MM.1S (cell line): Measurements from ENCODE around the gene MPDZ.
"Not testable (repeated sequence)": the region's sequence is repeated elsewhere in the genome, so short reads cannot be mapped to it uniquely, and the experiment has no call there.

ENCODE experiments used
- DNase-seq: peaks from one replicate; pipeline ENCODE4 v3.0.0-alpha.2; 2015
- H2AFZ ChIP-seq: fragments of 300-600 bp; sonication (generic); 2 replicates; pipeline ENCODE4 v1.6.0; 2016; ENCODE audit warnings: antibody characterized with exemption, low read length
- H3F3A ChIP-seq: fragments of 300-600 bp; sonication (generic); 2 replicates; pipeline ENCODE4 v1.6.1; 2016; ENCODE audit warnings: mild to moderate bottlenecking, antibody characterized with exemption, low read length, moderate library complexity, mixed read lengths; ENCODE audit not compliant: insufficient read depth
- H3K27ac ChIP-seq: fragments of 300-600 bp; sonication (generic); 2 replicates; pipeline ENCODE4 v1.5.1; 2016; ENCODE audit warnings: mild to moderate bottlenecking, low read length
- H3K27me3 ChIP-seq: fragments of 300-600 bp; sonication (generic); replicated peaks from 2 replicates; pipeline ENCODE4 v1.6.0; 2016; ENCODE audit warnings: low read length; ENCODE audit not compliant: insufficient read depth
- H3K36me3 ChIP-seq: fragments of 300-600 bp; sonication (generic); replicated peaks from 2 replicates; pipeline ENCODE4 v1.6.1; 2016; ENCODE audit warnings: mild to moderate bottlenecking, low read length, mixed read lengths; ENCODE audit not compliant: insufficient read depth
- H3K4me1 ChIP-seq: fragments of 300-600 bp; sonication (generic); 2 replicates; pipeline ENCODE4 v1.6.1; 2016; ENCODE audit warnings: low read length, mixed read lengths
- H3K4me2 ChIP-seq: fragments of 300-600 bp; sonication (generic); 2 replicates; pipeline ENCODE4 v1.6.0; 2016; ENCODE audit warnings: low read depth, low read length
- H3K4me3 ChIP-seq: fragments of 300-600 bp; sonication (generic); 2 replicates; pipeline ENCODE4 v1.5.1; 2016; ENCODE audit warnings: low read length, mixed read lengths
- H3K79me2 ChIP-seq: fragments of 300-600 bp; sonication (generic); 2 replicates; pipeline ENCODE4 v1.6.1; 2016; ENCODE audit warnings: mixed run types, low read length, mixed read lengths
- H3K9ac ChIP-seq: fragments of 300-600 bp; sonication (generic); 2 replicates; pipeline ENCODE4 v1.6.1; 2016; ENCODE audit warnings: low read length, mixed read lengths
- H3K9me2 ChIP-seq: fragments of 300-600 bp; sonication (generic); replicated peaks from 2 replicates; pipeline ENCODE4 v1.6.1; 2016; ENCODE audit warnings: mild to moderate bottlenecking, low read length, mixed read lengths; ENCODE audit not compliant: insufficient read depth
- H3K9me3 ChIP-seq: fragments of 300-600 bp; sonication (generic); replicated peaks from 2 replicates; pipeline ENCODE4 v1.6.1; 2016; ENCODE audit warnings: mild to moderate bottlenecking, low read length, mixed read lengths; ENCODE audit not compliant: insufficient read depth
- H4K20me1 ChIP-seq: fragments of 300-600 bp; sonication (generic); 2 replicates; pipeline ENCODE4 v1.6.1; 2016; ENCODE audit warnings: mild to moderate bottlenecking, low read length, moderate library complexity, mixed read lengths; ENCODE audit not compliant: insufficient read depth
- CTCF ChIP-seq: fragments of 300-600 bp; sonication (generic); IDR thresholded peaks from 2 replicates; pipeline ENCODE4 v1.5.1; 2016; ENCODE audit warnings: antibody characterized with exemption, low read length, mixed read lengths
- EZH2 ChIP-seq: fragments of 300-600 bp; sonication (generic); optimal IDR thresholded peaks from 2 replicates; pipeline ENCODE3; 2017; ENCODE audit warnings: low read depth, mild to moderate bottlenecking, antibody characterized with exemption, low read length, mixed read lengths
- EZH2phosphoT487 ChIP-seq: fragments of 300-600 bp; sonication (generic); IDR thresholded peaks from 2 replicates; pipeline ENCODE4 v1.6.1; 2018; ENCODE audit warnings: antibody characterized with exemption, low read length

Gene MPDZ

GRCh38 chr9:13239208-13239607 lies 40.3 kb downstream of the MPDZ start:
- Histone ChIP-seq H3F3A (no peaks in the 10 kb centered on the region), H3K4me2 (no peak overlapping the region), H3K36me3 (no peaks in the 10 kb centered on the region), H3K9me2 (no peaks in the 10 kb centered on the region), H4K20me1 (no peaks in the 10 kb centered on the region), H3K27me3 (no peaks in the 10 kb centered on the region), H3K4me1 (no peaks in the 10 kb centered on the region), H3K27ac (no peak overlapping the region), H3K9me3 (no peaks in the 10 kb centered on the region), H3K79me2 (no peaks in the 10 kb centered on the region), H3K9ac (no peak overlapping the region), H3K4me3 (no peak overlapping the region), H2AFZ (no peak overlapping the region)
- TF ChIP-seq CTCF = no peak
- TF ChIP-seq EZH2phosphoT487 = no peak
- no peak for TF ChIP-seq EZH2
- DNase-seq = no peak

DNA sequence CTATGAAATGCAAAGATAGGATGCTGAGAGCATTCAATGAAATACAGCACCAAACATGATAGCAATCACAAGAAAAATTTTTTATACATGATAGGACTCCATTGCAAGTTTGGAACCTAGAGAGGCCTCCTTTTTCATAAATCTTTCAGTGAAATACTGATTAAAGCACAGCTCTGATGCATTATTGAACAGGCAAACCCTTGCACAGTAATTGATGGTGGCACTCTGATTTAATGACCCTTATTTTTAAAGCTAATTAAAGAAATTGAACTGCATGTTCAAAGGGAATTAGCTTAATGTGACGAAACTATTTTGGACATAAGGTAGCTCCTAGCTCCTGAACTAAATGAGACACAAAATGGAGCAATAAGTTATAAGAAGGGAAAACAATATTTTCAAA lies 44.6 kb downstream of the MPDZ start:
- H2AFZ ChIP-seq = no peak overlapping the region
- H3K9ac ChIP-seq = no peak overlapping the region
- H3K9me2 ChIP-seq = no peaks in the 10 kb centered on the region
- H3K4me1 ChIP-seq = no peaks in the 10 kb centered on the region
- no peaks in the 10 kb centered on the region for H3F3A ChIP-seq
- H3K4me3 ChIP-seq = no peak overlapping the region
- H3K36me3 ChIP-seq = no peaks in the 10 kb centered on the region
- H3K27me3 ChIP-seq = no peaks in the 10 kb centered on the region
- H3K79me2 ChIP-seq = no peaks in the 10 kb centered on the region
- H4K20me1 ChIP-seq = no peaks in the 10 kb centered on the region
- H3K27ac ChIP-seq = no peak overlapping the region
- DNase-seq = no peak
- TF ChIP-seq CTCF = no peak
- H3K9me3 ChIP-seq = no peaks in the 10 kb centered on the region
- H3K4me2 ChIP-seq = no peak overlapping the region

- Histone ChIP-seq H4K20me1 (no peaks in the 10 kb centered on the region), H3K9ac (no peak overlapping the region), H3K36me3 (no peaks in the 10 kb centered on the region), H3K9me2 (no peaks in the 10 kb centered on the region), H3K27me3 (no peaks in the 10 kb centered on the region), H3K27ac (no peak overlapping the region), H3K79me2 (no peaks in the 10 kb centered on the region), H3K4me2 (no peak overlapping the region), H3K9me3 (no peaks in the 10 kb centered on the region), H2AFZ (no peak overlapping the region), H3K4me1 (no peaks in the 10 kb centered on the region), H3K4me3 (no peak overlapping the region), H3F3A (no peaks in the 10 kb centered on the region)
- no peak for DNase-seq
- TF ChIP-seq EZH2phosphoT487 (no peak), EZH2 (no peak), CTCF (no peak)
Observed at GRCh38 chr9:13228431-13228830, 51.1 kb downstream of the MPDZ start.

DNA sequence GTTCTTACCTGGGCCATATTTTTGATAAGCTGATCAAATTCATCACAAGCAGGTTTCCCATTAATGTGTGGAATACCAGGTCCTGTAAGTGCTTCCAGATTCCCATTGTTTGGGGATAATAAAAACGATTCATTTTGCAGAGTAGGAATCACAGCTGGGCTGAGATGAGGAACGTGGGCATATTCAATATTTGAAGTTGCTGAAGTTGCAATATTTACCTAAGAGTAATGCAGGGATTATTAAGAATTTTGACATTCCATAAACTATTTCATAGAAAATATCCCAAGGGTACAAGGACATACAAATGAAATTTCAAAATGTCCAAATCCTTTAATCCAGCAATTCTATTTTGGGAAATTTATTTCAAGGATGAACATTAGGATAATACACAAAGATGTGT lies 55.1 kb downstream of the MPDZ start:
- H3K27ac ChIP-seq = no peak overlapping the region
- H3K27me3 ChIP-seq = no peaks in the 10 kb centered on the region
- no peak for DNase-seq
- H4K20me1 ChIP-seq = no peaks in the 10 kb centered on the region
- H3K9me3 ChIP-seq = no peaks in the 10 kb centered on the region
- H3K36me3 ChIP-seq = no peaks in the 10 kb centered on the region
- no peaks in the 10 kb centered on the region for H3F3A ChIP-seq
- H3K4me1 ChIP-seq = no peaks in the 10 kb centered on the region
- H3K79me2 ChIP-seq = no peaks in the 10 kb centered on the region
- TF ChIP-seq CTCF = no peak
- TF ChIP-seq EZH2 = no peak
- TF ChIP-seq EZH2phosphoT487 = no peak
- H3K4me2 ChIP-seq = no peak overlapping the region
- no peak overlapping the region for H3K4me3 ChIP-seq
- H2AFZ ChIP-seq = no peak overlapping the region
- no peaks in the 10 kb centered on the region for H3K9me2 ChIP-seq
- no peak overlapping the region for H3K9ac ChIP-seq

- not testable (repeated sequence) for H3K79me2 ChIP-seq, H3K4me1 ChIP-seq, H3K9me2 ChIP-seq, H3K4me2 ChIP-seq, H3K27ac ChIP-seq, H3K27me3 ChIP-seq, DNase-seq, H3F3A ChIP-seq, H4K20me1 ChIP-seq, H3K9me3 ChIP-seq, H3K36me3 ChIP-seq, H3K9ac ChIP-seq, H2AFZ ChIP-seq, H3K4me3 ChIP-seq
Observed at GRCh38 chr9:13222733-13223132, 56.8 kb downstream of the MPDZ start.
